ENCODE measurements around the gene BNIPL.

BNIPL gene

GRCh38 chr1:151059109-151060006 lies 23.0 kb downstream of the BNIPL start, which contains the start of gene CDC42SE1:
Gene CDC42SE1, minus strand, starts transcription at chr1:151059622. Its CDS starts 3,892 bp downstream, at chr1:151055730.
- DNase-seq = peak; percentile 93

DNA sequence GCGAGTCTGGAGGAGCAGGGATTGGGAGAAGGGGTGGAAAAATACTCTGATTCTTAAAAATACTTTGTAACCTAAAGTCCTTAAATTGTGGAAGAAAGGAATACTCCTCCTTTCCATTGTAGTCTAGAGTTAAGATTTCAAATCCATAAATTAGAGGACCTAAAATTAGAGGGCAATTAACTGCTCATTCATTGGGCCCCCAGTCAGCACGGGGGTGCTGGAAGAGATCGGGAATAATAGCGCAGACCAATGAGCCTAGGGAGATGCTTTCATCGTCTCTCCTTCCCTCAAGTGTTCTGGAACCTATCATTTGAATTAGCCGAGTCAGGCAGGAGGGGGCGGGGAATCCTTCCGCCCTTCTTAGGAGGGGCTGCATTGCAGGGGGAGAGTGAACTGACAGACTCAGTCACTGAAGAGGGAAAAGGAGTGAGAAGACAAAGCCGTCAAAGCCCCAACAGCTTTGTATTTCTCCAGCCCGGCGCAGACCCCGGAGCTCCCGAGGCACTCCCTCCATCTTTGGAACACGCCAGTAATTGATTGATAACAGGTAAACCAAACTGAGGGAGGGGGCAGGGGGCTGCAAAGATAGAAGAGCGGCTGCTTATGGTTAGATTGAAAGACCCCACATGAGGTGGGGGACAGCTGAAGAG lies 23.7 kb downstream of the BNIPL start, which contains the start of gene MLLT11:
MLLT11 (plus strand) TSS at position 391 of the 650 bp plus-strand sequence. CDS start 6,828 bp downstream, outside the sequence.
- DNase-seq = peak; percentile 67

- DNase-seq = no peak
Measured at GRCh38 chr1:151060657-151061421, 24.5 kb downstream of the BNIPL start.

DNA sequence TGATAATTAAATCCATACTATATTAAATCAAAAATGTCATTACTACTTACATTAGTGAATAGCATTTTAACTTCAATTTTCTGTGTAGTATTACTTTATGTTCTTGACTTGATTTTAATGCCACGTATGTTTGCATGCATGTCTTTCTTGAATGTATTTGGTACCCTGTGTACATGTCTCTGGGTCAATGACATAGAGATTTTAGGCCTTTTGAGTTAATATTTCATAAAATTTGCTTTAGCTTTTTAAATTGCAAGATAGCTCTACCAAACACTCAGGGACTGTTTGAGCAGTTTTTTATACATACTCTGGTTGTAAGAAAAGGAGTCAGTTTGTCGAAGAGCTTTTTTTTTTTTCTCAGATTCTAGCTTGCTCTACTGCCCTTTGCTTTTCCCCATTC lies 25.3 kb downstream of the BNIPL start:
- DNase-seq = no peak

DNA sequence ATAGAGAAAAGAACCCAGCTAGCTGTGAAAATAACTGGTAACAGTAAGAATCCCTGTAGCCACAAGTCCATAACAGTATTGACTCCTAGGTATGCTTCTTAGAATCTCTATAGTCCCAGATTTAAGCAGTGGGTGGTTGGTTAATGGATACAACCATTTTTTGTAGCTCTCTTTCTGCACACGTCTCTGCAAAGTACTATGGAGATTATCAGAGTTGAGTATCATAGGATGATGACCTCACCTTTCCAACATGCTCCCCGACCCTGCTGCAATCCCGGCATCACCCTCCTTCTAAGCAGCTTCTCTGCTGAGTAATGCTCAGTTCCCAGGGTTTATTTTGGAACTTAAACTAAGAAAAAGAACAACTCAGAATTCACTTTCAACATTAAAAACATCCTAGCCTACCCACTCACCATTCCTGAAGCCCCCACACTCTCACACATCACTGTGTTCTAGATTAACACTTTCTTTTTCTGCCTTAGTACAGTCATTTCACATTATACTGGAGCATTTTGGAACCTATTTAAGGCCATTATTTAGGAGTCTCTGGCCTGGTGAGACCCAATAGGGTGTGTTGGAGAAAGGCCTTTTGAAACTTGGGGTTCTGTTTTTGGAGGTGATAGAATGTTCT lies 26.5 kb downstream of the BNIPL start:
- peak; percentile 8 for DNase-seq

DNA sequence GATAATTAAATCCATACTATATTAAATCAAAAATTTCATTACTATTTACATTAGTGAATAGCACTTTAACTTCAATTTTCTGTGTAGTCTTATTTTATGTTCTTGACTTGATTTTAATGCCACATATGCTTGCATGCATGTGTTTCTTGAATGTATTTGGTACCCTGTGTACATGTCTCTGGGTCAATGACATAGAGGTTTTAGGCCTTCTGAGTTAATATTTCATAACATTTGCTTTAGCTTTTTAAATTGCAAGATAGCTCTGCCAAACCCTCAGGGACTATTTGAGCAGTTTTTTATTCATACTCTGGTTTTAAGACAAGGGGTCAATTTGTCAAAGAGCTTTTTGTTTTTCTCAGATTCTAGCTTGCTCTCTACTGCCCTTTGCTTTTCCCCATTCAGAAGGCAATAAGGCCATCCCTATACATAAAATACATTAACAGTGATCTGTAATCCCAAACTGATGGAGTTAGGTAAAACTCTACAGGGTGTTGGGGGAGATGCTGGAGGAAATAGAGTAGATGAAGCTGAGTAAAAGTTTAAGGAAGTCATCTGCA lies 28.8 kb downstream of the BNIPL start:
- DNase-seq = no peak

DNA sequence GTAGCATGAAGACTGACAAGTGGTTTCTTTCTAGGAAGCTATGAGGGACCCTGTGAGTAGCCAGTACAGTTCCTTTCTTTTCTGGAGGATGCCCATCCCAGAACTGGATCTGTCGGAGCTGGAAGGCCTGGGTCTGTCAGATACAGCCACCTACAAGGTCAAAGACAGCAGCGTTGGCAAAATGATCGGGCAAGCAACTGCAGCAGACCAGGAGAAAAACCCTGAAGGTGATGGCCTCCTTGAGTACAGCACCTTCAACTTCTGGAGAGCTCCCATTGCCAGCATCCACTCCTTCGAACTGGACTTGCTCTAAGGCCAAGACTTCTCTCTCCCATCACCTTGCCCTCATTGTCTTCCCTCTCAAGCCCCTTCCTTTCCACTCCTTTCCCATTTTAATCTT lies 30.8 kb downstream of the BNIPL start:
- DNase-seq = peak; percentile 21

DNA sequence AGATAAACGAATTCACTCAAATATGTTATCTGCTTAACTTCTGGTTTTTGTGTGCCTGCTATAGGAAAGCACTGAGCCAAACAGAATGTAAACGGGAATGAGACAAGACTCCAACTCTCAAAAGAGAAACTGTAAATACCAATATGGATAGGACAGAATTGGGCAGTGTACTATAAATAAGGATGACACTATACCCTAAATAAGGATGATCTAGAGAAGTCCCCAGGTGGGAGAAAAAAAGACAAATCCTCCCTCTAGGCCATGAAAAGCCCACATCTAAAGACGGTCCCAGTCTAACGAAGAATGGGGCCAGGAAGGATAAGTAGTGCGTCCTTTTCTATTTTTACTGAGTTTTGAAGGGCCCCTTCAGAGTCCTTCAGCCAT lies 32.7 kb downstream of the BNIPL start:
- DNase-seq = no peak

- peak; percentile 95 for DNase-seq
Measured at GRCh38 chr1:151070474-151071276, 34.3 kb downstream of the BNIPL start, which contains the start of gene GABPB2. Gene GABPB2, plus strand, starts transcription at chr1:151070761. Its CDS starts 17,429 bp downstream, at chr1:151088190.

DNA sequence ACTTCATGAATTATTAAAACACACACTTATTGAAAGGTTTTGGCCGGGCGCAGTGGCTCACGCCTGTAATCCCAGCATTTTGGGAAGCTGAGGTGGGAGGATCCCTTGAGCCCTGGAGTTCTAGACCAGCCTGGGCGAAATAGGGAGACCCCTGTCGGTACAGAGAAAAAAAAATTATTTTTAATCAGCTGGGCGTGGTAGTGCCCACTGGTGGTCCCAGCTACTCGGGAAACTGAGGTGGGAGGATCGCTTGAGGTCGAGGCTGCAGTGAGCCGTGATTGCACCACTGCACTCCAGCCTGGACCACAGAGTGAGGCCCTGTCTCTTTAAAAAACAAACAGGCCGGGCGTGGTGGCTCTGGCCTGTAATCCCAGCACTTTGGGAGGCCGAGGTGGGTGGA lies 35.8 kb downstream of the BNIPL start:
- peak; percentile 45 for DNase-seq

DNA sequence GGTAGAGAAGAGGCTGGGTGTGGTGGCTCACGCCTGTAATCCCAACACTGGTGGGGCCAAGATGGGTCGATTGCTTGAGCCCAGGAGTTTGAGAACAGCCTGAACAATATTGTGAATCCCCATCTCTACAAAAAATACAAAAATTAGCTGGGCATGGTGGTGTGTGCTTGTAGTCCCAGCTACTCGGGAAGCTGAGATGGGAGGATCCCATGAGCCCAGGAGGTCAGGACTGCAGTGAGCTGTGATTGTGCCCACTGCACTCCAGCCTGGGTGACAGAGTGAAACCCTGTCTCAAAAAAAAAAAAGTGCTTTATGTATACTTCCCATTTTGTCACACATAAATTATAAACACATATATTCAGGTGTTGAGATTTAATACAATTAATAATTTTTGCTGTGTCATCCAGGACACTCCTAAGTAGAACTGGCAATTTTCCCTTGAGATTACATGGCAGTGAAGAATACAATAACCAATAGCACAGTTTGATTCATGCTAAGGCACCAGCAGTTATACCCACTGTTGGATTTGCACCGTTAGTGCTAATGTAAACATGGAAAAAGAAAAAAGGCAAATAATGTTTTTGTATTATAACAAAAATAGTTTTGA lies 49.7 kb downstream of the BNIPL start:
- no peak for DNase-seq

Data from activated effector memory CD4-positive, alpha-beta T cell treated with anti-CD3 and anti-CD28 coated beads, Interleukin-2, amount 50 U/mL, for 16 hours (primary cell).